Activated CD8-positive, alpha-beta memory T cell treated with anti-CD3 and anti-CD28 coated beads, Interleukin-2, amount 50 U/mL, for 1 hour (primary cell): Measurements from ENCODE around the gene GRIA1.

Source experiments
- DNase-seq: peaks from one replicate; pipeline ENCODE4 v3.0.0-alpha.2; 2020; ENCODE audit errors: extremely low read depth

GRIA1 gene

GRCh38 chr5:153780876-153781705, 290.6 kb downstream of the GRIA1 start:
- no peak for DNase-seq

GRCh38 chr5:153782589-153783361, 292.3 kb downstream of the GRIA1 start:
- DNase-seq: no peak

- DNase-seq: no peak
These were observed 292.8 kb downstream of the GRIA1 start for GRCh38 chr5:153783362-153783658.

GRCh38 chr5:153784277-153784676, 293.8 kb downstream of the GRIA1 start:
- no peak for DNase-seq

GRCh38 chr5:153791339-153791738, 300.9 kb downstream of the GRIA1 start:
- no peak for DNase-seq

- DNase-seq: no peak
These were observed 301.8 kb downstream of the GRIA1 start for GRCh38 chr5:153792305-153792704.

GRCh38 chr5:153793699-153794098, 303.2 kb downstream of the GRIA1 start:
- no peak for DNase-seq

- DNase-seq: no peak
These were observed 303.9 kb downstream of the GRIA1 start for GRCh38 chr5:153794327-153794726.

- DNase-seq: no peak
These were observed 306.1 kb downstream of the GRIA1 start for GRCh38 chr5:153796527-153796926.

GRCh38 chr5:153797484-153797883, 307.0 kb downstream of the GRIA1 start:
- no peak for DNase-seq

GRCh38 chr5:153798830-153799229, 308.4 kb downstream of the GRIA1 start:
- no peak for DNase-seq

GRCh38 chr5:153799466-153799865, 309.0 kb downstream of the GRIA1 start:
- no peak for DNase-seq

GRCh38 chr5:153802050-153802821, 311.8 kb downstream of the GRIA1 start:
- no peak for DNase-seq

GRCh38 chr5:153807801-153808200, 317.3 kb downstream of the GRIA1 start:
- DNase-seq: no peak

- DNase-seq: no peak
These were observed 318.7 kb downstream of the GRIA1 start for GRCh38 chr5:153809166-153809565.

GRCh38 chr5:153813901-153814300, 323.4 kb downstream of the GRIA1 start:
- no peak for DNase-seq

GRCh38 chr5:153816870-153817269, 326.4 kb downstream of the GRIA1 start:
- DNase-seq: no peak

- DNase-seq: no peak
These were observed 328.2 kb downstream of the GRIA1 start for GRCh38 chr5:153818626-153819025.

- DNase-seq: no peak
These were observed 332.6 kb downstream of the GRIA1 start for GRCh38 chr5:153823036-153823435.

GRCh38 chr5:153824909-153825308, 334.4 kb downstream of the GRIA1 start:
- DNase-seq: no peak

- DNase-seq: no peak
These were observed 336.9 kb downstream of the GRIA1 start for GRCh38 chr5:153827397-153827796.

GRCh38 chr5:153829510-153830065, 339.1 kb downstream of the GRIA1 start:
- no peak for DNase-seq
